ENCODE data around the gene TOX3.

The TOX3 gene

GRCh38 chr16:52489894-52490293, 57.0 kb downstream of the TOX3 start:
- DNase-seq, result no peak

DNA sequence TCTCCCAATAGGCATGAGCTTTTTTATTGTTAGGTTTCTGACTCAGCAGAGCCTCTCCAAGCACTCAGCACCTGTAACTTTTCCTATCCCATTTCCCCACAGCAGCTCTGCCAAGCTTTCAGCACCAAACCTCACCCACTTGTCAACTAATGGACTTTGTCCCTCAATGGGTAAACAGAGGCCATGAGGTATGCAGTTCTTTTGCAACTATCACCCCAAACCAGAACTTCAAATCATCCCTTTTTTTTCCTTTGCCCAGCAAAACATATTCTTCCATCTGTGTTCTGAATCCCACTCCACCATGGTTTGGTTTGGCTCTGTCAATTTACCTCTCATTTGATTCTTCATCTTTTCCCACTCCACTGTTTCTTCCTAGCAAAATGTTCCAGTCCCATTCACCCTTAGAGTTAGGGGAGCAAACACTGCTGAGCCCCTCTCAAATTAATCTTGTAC, 58.1 kb downstream of the TOX3 start:
- DNase-seq, result no peak

GRCh38 chr16:52487849-52488457, 59.0 kb downstream of the TOX3 start:
- no peak for DNase-seq

GRCh38 chr16:52480237-52480636, 66.7 kb downstream of the TOX3 start:
- no peak for DNase-seq

DNA sequence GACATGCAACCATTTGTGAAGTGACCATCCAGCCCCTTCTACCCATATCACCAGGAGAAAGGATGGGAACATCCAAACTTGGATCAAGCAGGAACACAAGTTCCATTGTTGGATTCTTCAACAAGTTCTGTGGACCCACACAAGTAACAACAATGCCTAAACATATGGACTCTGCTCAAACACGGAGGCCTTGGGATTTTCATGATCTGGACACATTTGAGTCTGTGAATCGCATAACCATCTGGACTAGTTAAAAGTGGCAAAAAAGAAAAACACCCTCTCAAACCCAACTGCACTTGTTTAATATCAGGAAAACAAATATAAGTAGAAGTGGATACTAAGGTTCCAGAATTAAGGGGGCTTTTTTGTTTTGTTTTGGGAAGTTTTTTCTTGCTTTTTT, 70.8 kb downstream of the TOX3 start:
- no peak for DNase-seq

DNA sequence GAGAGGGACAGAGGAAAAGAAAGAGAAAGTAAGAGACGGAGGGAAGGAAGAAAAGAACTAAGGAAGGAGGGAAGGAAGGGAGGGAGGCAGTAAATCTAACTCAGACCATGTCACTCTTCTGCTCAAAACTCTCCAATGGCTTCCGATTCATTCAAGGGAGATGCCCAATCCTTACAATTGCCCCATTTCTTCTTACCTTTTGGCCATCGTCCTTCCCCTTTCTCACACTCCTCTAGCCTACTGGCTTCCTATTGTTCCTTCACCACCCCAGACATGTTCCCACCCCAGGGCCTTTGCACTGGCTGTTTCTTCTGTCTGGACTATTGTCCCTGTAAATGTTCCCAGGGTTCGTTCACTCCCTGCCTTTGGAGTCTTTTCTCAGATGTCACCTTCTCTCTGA, 72.3 kb downstream of the TOX3 start:
- no peak for DNase-seq

GRCh38 chr16:52473096-52473495, 73.8 kb downstream of the TOX3 start:
- DNase-seq, result no peak

DNA sequence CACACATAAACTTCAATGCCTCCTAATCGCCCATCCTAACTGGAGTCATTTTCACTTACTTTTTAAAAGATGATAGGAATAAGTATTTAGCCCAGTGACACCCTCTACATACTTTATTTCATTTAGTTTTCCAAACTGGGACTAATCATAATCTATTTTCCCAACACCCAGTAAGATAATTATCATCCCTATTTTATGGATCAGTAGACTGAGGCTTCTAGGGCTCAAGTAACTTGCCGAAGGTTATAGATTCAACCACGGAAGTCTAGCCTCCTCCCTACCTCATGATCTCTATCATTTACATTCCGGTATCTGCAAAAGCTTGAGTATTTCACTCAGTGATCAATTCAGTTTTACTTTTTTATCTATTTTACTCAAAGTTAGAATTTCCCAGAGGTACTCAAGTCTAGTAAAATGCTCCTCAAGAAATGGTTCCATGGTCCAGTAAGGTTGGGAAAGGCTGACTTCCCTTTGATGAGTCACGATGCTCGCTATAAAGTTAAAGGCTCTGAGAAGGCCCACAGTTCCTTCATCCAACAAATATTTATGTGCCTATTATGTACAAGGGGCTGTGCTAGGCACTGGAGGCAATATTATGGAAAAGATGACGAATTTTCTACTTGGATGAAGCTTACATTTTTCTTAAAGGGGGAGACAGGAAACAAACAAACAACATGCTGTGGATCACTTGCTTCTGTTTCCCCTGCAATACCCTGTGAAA, 75.1 kb downstream of the TOX3 start:
- DNase-seq, result no peak

- no peak for DNase-seq
These were observed 76.4 kb downstream of the TOX3 start for GRCh38 chr16:52470585-52470984.

DNA sequence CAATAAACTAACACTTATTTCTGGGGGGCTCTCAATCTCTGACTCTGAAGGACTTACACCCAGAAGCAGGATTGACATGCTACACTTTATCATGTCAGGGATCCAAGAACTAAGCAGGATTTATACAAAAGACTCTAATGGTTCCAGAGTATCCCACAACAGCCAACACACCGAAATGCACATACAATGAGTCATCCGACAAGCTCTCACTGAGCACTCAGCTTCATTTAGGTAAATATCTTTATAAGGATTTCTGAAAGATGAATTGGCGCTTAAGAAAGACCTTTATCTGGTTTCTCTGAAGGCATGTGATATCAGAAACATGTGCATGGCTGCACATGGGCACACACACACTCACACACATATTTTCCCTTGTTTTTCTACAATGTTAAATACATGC, 77.2 kb downstream of the TOX3 start:
- no peak for DNase-seq

- DNase-seq, result no peak
These were observed 77.9 kb downstream of the TOX3 start for GRCh38 chr16:52469091-52469490.

GRCh38 chr16:52467753-52468152, 79.2 kb downstream of the TOX3 start:
- DNase-seq, result no peak

GRCh38 chr16:52466994-52467393, 79.9 kb downstream of the TOX3 start:
- no peak for DNase-seq

DNA sequence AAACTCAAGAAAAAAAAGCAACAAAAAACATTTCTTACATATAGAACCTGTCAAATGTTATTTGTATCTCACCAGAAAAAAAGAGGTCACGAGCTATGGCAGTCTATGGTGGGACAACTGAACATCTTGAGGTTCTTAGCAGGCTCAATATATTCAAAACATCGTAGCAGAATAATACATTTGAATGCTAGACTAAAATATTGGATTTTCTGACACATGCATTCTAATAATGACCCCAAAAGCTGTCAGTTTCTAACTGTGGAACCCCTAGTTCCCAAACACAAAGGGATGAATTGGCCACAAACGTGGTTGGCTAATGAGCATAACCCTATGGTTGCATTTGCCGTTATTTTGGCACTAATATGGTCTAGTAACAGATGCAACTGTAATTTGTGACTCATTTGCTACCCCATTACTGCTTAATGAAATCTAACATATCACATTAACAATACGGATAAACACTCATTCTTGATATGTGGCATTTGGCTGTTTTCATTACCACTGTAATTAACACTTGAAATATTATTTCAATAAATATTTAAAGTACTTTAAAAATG, 81.2 kb downstream of the TOX3 start:
- no peak for DNase-seq

DNA sequence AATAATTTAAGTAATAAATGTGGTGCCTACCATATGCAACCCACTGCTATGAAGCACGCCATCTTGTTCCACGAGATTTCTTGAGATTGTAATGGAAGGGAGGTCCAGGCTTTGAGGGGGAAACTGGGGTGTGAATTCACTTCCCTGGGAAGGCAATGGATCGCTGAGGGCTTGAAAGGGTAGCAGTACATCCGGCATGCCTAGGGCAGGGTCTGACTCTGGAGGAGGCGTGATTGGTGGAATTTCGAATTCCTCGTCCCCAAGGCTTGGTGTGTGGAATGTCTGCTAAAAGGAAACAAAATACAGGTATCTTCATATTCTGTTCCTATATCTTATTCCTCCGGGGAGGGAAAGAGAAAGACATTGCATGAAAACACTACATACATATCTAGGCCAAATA, 83.0 kb downstream of the TOX3 start:
- DNase-seq, result no peak

GRCh38 chr16:52462816-52463215, 84.1 kb downstream of the TOX3 start:
- DNase-seq, result no peak

- no peak for DNase-seq
These were observed 86.2 kb downstream of the TOX3 start for GRCh38 chr16:52460639-52461178.

- DNase-seq, result no peak
These were observed 90.6 kb downstream of the TOX3 start for GRCh38 chr16:52456368-52456767.

DNA sequence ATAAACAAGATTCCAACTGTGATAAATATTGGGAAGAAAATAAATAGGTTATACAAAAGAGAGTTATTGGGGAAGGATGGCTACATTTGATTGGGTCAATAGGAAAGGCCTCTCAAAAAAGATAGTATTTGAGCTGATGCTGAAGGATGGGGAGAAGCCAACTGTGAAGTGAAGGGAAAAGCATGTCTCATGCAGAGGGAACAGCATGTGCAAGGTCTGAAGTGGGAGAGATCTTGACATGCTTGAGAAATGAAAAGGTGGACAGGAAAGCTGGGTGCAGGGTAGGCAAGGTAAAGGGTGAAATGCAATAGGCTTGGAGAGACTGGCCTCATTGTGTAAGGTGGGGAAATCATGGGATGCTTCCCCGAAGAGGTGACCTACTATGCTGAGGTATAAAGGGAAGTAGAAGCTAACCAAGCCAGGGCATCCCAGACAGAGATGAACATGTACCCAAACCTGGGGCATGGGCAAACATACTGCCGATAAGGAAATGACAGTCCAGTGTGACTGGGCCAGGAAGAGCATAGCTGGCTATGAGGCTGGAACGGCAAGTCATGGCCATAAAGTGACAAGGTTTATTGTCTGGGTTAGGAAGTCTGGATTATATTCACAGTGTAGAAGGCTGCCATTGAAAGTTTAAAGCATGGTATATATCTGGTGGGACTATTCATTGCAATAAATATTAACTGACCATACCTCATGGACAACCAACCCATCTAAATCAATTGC, 91.2 kb downstream of the TOX3 start:
- no peak for DNase-seq

DNA sequence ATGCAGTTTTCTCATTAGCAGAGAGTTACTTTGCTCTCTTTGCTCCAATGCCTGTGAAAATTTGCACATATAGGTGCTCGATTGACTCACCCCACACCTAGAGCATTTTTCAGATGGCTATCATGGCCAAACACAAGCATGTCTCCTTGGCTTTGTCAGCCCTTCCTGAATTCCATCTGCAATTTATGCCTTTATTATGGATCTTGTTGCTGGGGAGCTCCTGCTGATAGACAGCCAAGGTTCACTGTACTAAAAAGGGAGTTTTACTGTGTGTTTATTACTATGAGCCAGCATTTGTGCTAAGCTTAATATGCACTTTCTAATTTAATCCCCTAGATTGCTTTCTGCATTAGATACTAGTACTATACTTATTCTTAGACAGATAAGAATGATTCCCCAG, 93.3 kb downstream of the TOX3 start:
- no peak for DNase-seq

- DNase-seq, result no peak
These were observed 94.9 kb downstream of the TOX3 start for GRCh38 chr16:52451971-52452421.

DNA sequence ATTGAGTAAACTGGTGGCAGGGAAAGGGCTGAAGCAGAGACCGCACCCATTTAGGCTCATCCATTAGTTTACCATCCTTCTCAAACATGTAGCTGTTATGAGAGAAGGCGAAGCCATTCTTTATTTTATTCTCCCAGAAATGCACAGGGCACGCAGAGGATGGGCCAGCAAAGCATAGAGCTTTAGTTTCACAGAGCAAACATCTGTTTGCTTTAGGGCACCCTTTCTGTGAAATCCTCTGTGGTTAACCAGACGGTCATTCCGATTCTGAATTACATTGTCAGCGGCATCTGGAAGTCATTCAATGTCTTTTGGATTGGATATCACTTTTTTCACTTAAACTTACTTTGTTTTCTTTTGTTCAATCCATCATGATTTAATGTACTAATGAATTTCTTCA, 96.0 kb downstream of the TOX3 start:
- no peak for DNase-seq

GRCh38 chr16:52450241-52450640, 96.7 kb downstream of the TOX3 start:
- DNase-seq, result no peak

- DNase-seq, result no peak
These were observed 100.9 kb downstream of the TOX3 start for GRCh38 chr16:52446080-52446479.

All from stimulated activated CD4-positive, alpha-beta T cell treated with anti-CD3 and anti-CD28 coated beads, Interleukin-4, amount 100 ng/mL, for 4 hours (primary cell).